CD1c-positive myeloid dendritic cell (primary cell): ENCODE data around the gene SPATS1.
"Not testable (repeated sequence)": the region's sequence is repeated elsewhere in the genome, so short reads cannot be mapped to it uniquely, and the experiment has no call there.

Source experiments
- DNase-seq: peaks from one replicate; pipeline ENCODE4 v3.0.0-alpha.2; 2016; ENCODE audit errors: extremely low spot score

The SPATS1 gene

DNA sequence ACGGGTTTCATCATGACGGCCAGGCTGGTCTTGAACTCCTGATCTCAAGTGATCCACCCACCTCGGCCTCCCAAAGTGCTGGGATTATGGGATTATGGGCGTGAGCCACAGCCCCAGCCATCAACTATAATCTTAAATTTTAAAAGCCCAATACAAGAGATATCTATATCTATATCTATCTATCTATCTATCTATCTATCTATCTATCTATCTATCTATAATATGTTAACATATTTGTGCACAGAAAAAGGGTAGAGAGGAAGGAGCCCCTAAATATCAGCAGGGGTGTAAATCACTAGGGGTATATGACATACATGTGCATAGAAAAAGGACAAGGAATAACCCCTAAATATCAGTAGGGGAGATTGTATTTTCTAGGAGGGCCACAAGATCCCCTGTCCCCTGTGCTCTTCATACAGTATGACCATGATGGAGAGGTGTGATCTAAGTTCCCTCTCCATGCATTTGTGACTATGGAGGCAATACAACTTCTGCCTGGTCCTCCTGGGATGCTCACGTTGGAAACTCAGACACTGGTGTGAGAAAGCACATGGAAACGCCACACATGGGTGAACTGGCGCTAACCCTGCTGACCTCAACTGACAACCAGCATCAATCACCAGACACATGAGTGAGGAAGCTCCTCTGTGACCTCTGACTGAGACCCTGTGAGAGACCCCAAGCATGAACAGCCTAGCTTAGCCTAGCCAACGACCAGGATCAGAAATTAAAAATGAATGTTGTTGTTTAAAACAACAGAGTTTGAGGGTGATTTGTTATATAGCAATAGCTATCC is 1.2 kb upstream of the SPATS1 start:
- no peak for DNase-seq

DNA sequence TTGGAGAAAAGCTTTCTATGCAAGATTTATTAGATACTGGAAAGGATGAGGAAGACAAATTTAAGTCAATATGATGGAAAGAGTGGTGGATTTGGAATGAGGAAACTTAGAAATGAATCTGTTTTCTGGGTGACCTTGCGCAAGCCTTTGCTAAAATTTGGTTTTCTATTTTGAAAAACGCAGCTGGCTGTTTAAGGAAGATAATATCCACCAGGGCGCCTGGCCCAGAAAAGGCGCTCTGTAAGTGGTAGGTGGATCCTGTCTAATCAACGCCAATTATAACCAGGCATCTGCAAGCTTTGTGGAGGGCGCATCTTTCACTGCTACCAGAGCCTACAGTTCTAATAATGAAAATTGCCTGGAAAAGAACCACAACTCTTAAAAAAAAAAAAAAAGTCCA is 398 bp upstream of the SPATS1 start:
- peak; percentile 18 for DNase-seq

DNA sequence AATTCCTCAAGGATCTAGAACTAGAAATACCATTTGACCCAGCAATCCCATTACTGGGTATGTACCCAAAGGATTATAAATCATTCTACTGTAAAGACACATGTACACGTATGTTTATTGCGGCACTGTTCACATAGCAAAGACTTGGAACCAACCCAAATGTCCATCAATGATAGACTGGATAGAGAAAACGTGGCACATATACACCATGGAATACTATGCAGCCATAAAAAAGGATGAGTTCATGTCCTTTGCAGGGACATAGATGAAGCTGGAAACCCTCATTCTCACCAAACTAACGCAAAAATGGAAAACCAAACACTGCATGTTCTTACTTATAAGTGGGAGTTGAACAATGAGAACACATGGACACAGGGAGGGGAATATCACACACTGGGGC is 4.4 kb downstream of the SPATS1 start:
- not testable (repeated sequence) for DNase-seq

- DNase-seq, result peak; percentile 58
These were observed 7.6 kb downstream of the SPATS1 start for GRCh38 chr6:44349904-44350649.

- DNase-seq, result not testable (repeated sequence)
These were observed 8.2 kb downstream of the SPATS1 start for GRCh38 chr6:44350650-44350994.

GRCh38 chr6:44352259-44352658 is 9.8 kb downstream of the SPATS1 start:
- DNase-seq, result no peak

DNA sequence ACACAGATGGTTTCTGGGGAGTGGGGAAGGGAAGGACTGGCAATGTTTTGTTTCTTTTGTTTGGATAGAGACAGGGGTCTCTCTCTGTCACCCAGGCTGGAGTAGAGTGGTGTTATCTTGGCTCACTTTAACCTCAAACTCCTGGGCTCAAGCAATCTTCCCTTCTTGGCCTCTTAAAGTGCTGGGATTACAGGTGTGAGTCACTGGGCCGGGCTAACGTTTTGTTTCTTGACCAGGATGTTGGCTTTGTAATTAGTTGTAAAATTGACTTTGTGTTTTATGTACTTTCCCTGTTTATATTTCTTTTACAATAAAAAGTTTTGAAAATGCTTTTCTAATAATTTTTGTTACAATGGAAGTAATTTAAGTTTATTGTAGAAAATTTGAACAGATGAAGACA is 10.9 kb downstream of the SPATS1 start:
- no peak for DNase-seq

GRCh38 chr6:44355640-44356039 is 13.2 kb downstream of the SPATS1 start:
- no peak for DNase-seq

DNA sequence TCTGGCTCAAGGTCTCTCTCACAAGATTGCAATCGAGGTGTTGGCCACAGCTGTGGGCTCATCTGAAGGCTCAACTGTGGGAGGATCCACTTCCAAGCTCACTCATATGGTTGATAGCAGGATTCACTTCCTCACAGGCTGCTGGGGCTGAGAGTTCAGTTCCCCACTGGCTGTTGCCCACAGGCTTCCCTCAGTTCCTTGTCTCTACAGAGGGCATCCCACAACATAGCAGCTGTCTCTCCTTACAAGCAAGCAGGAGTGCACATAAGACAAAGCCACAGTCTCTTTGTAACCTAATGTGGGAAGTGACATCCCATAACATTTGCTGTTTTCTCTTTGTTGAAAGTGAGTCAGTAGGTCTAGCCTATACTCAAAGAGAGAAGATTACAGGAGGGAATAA is 14.0 kb downstream of the SPATS1 start:
- DNase-seq, result peak; percentile 75

DNA sequence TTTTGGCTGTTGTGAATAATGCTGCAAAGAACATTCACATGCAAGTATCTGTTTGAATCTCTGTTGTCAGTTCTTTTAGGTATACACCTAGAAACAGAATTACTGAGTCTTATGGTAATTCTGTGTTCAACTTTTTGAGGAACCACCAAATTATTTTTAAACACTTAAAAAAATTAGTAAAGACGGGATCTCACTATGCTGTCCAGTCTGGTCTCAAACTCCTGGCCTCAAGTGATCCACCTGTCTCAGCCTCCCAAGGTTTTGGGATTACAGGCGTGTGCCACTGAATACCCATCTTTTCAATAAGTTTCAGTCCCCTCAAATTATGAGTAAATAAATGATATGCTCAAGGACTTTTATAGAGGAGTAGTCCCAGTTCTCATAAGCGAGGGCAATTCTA is 17.5 kb downstream of the SPATS1 start:
- no peak for DNase-seq

DNA sequence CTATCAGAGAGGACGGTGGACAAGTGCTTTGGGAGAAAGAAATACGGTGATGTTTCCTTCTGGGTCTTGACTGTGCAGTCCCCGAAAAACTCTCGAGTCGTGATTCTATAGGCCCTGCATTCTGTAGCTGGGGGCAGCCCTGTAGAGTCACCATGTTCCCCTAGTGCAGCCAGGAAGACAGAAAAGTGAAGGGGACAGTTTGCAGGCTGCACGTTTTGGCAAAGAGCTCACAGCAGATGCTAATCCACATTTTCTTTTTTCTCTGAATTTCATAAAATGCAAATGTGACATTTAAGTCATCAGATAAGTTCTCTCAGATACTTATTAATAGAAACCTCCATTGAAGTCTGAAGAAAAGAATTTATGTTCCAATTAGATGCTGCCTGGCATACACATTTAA is 19.5 kb downstream of the SPATS1 start:
- DNase-seq, result no peak

- no peak for DNase-seq
These were observed 21.0 kb downstream of the SPATS1 start for GRCh38 chr6:44363377-44363926.

DNA sequence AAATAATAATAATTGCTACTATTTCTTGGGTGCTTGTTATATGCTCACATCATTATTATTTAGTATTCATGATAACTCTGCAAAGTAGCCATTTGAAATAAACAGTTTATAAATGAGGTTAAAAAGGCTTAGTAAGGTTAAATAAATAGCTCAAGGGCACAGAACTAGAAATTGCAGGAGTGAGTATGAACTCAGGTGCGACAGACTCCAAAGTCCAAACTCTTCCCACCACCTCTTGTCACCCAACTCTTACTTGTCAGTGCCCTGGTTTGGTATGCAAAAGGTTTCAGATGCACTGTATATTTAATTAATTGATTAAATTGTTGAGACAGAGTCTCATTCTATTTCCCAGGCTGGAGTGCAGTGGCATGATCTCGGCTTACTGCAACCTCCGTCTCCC is 24.3 kb downstream of the SPATS1 start:
- no peak for DNase-seq

DNA sequence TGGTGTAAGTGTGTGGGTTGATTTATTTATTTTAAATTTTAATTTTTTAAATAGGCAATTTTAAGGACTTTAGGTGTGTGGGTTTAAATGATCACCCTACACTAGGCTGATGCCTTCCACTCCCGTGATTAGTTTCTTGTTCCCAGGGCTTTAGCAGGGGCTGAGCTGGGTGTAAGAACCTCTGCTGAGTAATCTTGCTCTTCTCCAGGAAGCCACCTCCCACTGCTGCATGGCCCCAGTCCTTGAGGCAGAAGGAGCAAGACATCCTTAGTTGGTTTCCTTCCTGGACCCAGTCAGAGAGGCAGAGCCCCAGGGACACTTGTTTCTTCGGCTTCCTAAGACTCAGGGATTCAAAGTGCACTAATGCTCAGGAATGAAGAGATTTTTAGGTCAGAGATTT is 25.2 kb downstream of the SPATS1 start:
- DNase-seq, result peak; percentile 15

- no peak for DNase-seq
These were observed 30.6 kb downstream of the SPATS1 start for GRCh38 chr6:44373051-44373450.

DNA sequence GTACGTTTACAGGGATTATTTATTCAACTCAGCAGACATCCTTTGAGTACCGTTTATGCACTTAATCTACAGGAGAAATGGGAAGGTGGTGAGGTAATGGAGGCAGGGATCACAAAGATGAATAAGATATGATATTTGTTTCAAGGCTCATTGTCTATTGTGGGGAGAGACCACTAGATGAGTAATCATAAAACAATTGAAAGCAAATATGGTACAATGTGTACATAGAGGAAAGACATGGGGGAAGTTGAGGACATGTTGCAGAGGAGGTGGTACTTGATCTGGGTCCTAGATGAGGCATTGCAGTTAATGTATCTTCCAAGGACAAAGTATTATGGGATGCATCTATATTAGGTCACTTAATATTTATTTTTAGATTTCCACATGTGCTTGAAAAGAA is 31.3 kb downstream of the SPATS1 start:
- DNase-seq, result no peak

- no peak for DNase-seq
These were observed 32.6 kb downstream of the SPATS1 start for GRCh38 chr6:44375071-44375470.

- DNase-seq, result no peak
These were observed 35.0 kb downstream of the SPATS1 start for GRCh38 chr6:44377484-44377883.

GRCh38 chr6:44377971-44378370 is 35.5 kb downstream of the SPATS1 start:
- no peak for DNase-seq

- peak; percentile 89 for DNase-seq
These were observed 39.3 kb downstream of the SPATS1 start for GRCh38 chr6:44381739-44382138.

DNA sequence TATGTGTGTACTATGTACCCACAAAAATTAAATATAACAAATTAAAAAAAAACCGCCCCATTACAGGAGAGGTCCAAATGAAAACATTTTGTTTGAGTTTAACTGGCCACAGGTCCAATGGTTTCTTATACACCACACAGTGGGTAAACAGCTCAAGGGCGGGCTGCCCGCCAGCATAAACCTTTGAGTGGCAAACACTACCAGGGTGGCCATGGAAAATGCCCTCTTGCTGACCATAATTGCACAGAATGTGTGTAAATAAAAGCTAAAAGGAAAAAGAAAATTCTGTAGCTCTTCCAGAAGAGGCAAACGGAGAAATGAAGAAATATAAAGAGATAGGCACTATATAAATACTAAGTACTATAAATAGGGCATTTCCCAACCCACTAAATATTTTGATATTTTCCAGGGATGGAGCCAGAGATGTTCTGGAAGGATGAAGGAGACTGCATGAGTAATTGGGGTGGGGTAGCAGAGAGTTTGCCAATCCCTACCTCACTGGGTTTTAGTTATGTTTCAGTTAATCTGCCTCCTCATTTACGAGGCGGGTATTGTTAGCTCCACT is 44.0 kb downstream of the SPATS1 start:
- DNase-seq, result no peak

- DNase-seq, result peak; percentile 20
These were observed 44.5 kb downstream of the SPATS1 start for GRCh38 chr6:44386929-44387345.
